Stimulated activated CD4-positive, alpha-beta T cell treated with anti-CD3 and anti-CD28 coated beads, Interleukin-4, amount 100 ng/mL, for 48 hours (primary cell): ENCODE results near the gene FBN1.

Experiments
- DNase-seq, 2 donors: peaks; one replicate each; pipeline ENCODE4 v3.0.0-alpha.2; 2020; ENCODE audit warnings: low read depth in 2 of 2

Gene FBN1

DNA sequence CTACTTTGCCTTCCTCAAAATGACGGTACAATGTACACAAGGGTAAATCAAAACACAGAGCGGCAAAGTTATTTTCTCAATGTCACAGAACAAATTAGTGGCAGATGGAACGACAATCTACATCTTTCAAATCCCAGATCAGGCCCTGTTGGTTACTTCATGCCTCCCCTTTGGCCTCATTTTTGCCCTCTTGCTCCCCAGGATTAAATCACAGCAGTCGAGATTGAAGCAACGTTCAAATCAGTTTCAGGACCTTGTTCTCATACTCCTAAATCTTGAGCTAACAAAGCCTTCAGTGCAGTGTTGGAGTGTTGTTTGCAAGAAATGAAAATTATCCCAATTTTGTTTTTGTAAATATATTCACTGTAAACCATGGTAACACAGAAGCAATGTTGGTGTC is 91.4 kb downstream of the FBN1 start:
- no peak for DNase-seq

DNA sequence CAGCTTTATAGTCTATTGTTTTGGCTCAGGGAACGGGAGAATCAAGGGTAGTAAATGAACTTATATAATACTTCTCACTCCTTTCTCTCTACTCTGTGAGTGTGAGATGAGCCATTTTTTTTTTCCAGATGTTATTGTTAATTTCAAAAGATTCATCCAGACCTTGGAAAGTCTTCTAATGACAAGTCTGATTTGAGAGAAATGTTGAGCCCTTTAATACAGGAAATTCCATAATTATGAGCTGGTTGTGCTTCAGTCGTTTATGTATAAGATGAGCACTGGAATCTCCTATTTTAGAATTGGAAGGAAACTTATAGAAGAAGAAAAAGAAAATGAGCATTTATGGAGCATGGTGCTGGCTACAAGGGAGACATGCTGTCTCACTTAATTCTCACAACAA is 92.0 kb downstream of the FBN1 start:
- DNase-seq = no peak

DNA sequence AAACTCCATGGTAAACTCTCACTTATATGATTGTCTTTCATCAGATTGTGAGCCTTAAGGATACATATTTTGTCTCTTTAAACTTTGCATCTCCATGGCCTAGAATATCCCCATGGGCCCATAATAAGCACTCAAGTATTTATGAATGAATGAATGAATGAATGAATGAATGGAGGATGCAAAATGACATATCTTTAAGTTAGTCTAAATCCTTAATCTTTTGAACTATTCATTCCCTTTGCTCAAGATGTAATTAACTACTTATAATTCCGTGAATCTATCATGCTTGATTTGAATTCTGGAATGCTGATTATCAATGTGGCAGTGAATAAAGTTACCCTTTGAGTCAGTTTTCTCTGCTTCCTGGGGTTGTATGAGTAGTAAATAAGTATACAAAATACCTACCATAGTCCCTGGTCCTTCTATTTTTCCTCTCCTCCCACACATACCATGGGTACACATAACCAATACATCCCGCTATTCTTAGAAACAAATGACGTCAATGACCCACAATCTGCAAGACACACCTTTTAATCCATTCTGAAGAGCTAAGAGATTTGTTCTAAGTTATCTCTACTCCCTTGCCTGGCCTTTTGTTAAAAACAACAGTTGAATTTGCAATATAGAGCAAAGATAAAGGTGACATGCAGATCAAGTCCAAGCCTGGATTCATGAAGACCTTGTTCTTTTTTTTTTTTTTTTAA is 94.5 kb downstream of the FBN1 start:
- no peak for DNase-seq

DNA sequence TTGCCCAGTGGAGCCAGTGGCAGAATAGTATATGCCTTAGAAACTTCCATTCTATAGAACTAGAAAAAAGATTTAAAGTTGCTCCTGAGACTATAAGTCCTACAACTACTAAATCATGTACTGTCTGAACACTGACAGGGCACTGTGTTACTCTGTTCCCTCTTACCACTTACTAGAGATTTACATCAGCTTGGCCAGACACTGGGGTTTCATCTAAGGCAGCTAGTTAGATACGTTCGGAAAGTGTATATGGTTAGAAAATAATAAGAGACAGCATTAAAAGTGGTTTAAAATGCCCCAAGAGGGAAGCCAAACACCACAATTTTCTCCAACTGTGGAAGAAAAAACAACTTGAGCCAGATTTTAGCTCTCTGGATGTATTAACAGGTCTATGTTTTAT is 97.1 kb downstream of the FBN1 start:
- DNase-seq = no peak

DNA sequence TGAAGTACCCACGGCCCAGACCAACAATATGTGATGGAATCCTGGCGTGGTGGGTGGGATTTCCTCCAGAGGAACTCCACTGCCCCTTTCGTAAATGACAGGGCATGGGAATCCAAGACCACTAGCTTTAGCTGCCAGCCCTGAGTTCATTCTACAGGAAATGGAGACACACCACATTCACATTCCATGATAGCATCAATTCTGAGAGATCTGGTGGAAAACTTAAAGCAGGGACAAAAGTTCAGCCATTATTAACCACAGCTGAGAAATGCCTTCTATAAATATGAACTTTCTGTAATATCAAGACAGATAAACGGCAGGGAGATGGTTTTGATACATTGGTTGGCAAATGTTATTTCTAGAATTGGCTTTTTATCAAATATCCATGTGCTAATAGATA is 98.2 kb downstream of the FBN1 start:
- DNase-seq = no peak

DNA sequence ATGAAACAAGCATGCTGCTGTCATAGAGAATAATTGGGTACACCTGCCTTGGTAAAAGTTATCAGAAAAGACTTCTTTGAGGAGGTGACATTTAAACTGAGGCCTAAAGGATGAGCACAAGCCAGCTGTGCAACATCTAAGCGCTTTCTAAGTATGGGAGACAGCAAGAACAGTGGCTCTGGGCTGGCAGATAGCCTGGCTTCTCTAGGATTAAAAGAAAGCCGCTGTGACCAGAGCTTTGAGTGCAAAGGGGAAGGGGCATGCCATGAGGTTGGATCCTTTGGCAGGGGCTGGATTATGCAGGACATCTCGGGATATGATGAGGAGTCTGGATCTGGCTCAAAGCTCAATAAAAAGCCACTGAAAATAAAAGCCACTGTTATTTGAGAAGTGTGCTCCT is 99.2 kb downstream of the FBN1 start:
- DNase-seq = no peak

DNA sequence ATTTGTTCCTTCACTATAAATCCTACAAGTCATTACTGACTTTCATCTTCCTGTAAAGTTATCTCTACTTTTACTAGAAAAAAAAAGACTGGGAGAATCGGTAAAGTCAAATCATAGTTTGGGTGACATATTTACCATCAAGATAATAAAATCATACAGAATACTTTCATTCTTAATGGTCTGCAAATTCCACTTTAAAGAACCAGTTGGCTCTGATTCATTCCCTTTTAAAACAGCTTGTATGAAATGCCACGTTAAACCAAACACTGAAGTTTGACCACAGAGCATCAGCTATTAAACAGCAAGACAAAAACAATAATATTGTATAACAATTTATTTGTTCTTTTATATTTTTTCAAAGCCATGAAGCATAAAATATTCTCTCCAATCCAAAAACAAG is 100.7 kb downstream of the FBN1 start:
- DNase-seq = no peak

DNA sequence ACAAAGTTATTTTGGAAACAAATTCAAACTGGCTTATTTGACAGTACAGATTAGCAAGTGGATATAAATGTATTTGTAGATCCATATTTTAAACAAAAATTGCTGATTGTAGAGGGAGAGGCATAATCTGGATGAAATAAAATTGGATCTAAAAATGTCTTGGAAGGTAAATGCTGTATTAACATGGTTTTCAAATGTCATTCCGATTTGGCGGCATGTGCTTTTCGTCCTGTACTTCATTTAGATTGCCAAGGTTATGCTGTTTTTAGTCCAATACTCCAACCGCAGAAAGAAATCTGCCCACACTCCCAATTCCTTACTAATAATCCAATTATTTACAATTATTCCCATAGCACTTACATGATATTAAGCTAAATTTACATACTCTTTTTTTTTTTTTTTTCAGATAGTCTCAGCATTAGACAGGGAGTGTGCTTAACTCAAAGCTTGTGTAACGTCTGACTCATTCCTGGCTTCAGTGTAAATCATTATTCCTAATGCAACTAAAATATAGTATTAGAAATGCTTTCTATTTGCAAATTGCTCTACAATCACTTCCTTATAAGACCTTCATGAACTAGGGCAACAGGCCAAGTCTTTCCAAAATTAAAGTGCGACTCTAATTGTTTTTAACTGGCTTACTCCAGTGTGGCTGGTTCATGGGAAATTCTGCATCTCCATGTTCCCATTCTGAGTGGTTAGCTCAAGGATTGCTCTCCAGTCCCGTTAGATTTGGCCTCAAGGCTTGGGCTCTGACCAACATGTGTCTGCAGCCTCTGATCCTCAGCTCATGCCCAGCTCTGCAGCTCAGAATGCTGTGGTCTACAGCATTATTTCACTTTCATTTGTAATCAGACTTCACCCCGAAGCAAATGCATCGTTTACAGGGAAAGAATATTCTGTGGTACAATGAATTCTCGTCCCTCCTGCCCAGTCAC is 103.9 kb downstream of the FBN1 start:
- no peak for DNase-seq

DNA sequence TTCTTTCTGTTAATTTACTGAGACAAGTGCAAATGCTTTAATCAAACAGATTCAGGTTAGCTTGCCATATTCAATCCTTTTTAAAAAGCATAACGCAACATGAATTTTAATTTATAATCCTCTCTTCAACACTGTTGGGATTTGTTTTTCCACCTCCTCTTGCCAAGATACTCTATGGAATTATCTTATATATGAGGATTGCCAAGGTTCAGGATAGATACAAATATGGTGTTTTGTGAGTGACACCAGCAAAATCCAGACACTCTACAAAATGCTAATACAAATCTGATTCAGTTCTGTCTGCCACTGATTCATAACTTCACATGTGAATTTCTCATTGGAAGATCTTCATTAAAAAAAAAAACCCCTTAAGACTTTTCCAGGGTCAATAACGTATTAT is 104.8 kb downstream of the FBN1 start:
- no peak for DNase-seq

DNA sequence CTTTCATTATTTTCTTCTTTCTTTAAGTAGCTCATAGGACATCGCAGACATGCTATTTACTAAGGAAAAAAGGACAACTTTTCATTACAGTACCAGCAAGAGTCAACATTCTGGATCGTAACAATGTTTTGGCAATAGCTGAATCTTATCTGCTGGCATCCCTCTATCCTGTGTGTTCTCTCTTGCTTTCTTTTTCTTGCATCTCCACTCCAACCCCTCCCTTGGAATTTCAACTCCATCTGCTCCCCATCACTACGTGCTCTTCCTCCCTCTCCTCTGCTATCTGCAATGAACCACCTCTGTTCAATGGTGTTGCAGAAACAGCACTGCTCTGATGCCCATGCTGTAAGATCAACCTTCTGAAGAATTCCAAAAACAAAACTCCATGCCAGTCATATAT is 106.6 kb downstream of the FBN1 start:
- no peak for DNase-seq

DNA sequence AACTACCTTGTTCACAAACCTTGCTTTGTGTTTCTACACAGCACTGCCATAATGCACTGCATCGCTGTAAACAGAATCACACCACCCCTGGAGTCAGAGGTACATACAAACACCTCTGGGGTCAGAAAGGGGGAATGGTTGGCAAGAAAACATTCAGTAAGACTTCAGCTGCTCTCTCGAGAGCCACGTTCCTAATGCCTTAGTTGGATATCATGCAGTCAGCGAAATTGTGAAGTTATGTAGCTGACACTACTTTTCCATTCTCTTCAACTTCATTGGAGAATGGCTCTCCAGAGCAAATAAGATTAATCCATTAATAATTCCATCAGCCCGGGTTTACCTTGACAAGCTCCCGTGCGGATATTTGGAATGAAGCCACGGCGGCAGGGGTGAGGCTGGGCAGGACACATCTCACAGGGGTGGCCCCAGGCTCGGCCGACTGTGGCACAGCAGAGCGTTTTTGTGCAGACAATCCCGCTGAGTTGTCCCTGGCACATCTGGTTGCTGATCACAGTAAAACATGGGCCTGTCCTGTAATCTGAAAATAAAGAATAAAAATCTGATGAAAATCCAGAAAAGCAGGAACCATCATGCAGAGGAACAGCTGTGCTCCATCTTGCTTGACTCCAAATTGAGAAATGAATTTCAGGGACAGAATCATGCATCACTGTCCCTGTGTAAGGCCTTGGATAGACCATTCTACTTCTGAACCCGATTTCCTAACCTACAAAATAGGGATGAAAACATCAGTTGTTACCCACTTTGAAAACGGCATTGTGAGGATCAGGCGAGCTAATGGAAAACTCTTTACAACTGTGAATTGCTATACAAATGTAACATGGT is 108.0 kb downstream of the FBN1 start:
- no peak for DNase-seq

DNA sequence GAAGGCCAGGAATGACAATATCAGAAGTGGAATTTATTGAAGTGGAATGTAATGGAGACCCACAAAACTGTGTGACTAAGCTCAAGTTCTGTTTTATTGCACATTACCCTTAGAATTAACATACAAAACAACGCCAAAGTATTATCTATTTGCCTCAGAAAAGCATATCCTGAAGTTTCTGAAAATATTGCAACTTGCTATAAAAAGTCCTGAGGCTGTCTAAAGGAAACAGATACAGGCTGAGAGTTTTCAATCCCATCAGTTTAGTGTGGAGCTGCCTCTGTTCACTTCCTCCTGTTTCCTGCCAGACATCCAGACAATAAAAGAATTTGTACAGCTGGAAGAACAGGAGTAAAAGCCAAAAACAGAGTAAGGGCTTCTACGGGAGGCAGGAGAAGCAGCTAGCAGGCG is 108.8 kb downstream of the FBN1 start:
- no peak for DNase-seq

DNA sequence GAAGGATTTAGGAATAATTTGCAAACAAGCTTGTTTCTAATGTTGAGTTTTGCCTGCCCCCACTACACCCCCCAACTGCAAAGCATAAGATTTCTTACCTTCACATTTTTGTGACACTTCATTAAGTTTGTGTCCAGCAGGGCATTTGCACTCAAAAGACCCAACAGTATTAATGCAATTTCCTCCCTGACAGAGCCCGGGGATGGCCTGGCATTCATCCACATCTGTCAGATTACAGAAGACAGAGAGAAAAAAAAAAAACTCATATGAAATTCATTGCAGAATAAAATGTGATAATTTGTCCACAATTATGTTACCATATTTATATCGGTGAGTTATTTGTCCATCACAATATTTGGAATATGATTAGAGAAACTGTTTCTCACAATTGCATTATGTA is 111.5 kb downstream of the FBN1 start:
- no peak for DNase-seq

DNA sequence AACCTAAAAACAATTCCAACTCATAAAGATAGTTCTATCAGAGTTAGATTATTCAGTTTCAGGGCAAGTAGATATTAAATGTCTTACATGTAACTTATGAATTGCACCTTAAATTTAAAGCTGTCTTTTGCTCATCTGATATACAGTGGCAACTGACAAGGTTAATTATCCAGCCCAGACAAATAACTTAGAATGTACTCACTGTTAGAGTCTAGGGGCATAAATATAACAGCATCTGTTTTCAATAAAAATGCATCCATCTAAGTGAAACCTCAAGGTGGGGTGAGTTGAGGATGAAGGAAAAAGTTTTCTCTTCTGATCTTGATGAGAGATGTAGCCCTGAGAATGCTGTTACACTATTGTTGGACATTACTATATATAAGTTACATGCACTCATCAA is 112.6 kb downstream of the FBN1 start:
- no peak for DNase-seq

DNA sequence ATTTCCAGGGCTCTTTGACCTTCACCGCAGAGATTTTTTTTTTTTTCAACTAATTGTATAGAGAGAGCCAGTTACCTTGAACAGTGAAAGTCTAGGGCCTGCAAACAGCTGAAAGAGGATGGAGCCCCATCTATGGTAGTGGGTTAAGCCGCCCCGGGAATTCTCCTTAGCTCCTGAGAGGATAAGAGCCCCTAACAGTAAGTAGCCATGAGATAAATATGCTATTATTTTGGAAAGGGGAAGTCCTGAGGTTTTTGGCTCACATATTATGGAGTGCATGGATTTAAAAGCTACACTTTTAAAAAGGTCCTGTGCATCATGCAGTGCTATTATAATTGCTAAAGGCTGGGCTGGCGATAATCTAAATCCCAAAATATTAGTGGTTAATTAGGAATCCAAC is 115.0 kb downstream of the FBN1 start:
- DNase-seq = no peak

DNA sequence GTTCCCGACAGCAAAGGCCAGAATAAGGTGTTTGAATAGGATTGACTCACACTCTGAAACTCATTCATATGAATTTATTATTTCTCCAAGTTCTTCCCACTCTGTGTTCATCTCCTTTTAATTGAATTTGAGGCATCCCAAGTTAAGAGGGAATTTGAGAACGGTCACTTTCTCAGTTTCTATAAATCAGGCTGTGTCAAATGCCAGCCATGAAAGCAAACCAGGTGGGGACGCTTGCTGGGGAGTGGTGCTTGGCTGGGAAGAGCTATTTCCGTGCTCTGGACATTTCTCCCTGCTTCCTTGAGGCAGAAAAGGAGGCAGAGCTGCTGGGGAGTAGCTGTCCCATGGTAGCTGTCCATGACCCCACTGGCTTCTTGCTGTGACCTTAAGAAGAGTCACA is 116.6 kb downstream of the FBN1 start:
- no peak for DNase-seq

DNA sequence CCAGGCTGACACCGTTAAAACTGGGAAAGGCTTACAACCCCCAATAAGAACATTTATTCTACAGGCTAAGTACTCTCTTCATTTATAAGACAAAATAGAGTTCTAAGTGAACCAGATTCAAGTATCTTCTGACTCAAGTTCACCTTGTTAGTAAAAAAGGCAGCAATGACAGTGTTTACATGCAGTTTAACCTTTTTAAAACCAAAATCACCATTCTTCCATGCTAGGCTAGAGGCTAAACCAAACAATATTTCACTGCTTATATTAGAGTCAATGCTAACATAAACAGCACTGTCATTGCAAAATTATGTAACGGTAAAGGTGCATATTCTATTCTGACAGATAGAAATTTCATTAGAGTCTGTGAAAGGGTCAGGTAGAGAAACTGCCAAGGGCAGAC is 118.0 kb downstream of the FBN1 start:
- no peak for DNase-seq

DNA sequence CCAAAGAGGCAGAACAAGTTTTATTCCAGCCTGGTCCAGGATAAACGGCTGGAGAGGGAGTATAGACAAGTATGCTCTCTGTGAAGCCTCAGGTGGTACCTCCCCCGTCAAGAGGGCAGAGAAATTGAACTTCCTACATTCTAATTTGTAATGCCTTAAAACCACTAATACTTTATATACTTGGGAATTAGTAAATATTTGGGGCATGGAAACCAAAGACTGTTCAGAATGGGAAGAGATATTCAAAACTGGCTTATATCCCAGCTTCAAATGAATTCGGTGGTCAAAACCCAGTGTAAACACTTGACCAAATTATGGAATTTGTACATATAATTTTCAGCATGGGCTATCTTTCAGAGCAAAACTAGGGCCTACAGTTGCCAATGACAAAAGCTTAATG is 122.6 kb downstream of the FBN1 start:
- DNase-seq = no peak

DNA sequence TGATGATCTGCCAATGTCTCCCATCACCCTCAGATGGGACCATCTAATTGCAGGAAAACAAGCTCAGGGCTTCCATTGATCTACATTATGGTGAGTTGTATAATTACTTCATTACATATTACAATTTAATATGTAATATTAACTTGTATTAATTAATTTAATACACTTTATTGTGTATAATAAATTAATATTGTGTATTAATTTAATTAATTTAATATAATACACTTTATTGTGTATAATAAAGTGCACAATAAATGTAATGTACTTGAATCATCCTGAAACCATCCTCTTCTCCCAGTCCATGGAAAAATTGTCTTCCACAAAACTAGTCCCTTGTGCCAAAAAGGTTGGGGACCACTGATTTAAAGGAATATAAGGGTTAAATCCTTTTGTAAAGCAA is 123.4 kb downstream of the FBN1 start:
- no peak for DNase-seq

DNA sequence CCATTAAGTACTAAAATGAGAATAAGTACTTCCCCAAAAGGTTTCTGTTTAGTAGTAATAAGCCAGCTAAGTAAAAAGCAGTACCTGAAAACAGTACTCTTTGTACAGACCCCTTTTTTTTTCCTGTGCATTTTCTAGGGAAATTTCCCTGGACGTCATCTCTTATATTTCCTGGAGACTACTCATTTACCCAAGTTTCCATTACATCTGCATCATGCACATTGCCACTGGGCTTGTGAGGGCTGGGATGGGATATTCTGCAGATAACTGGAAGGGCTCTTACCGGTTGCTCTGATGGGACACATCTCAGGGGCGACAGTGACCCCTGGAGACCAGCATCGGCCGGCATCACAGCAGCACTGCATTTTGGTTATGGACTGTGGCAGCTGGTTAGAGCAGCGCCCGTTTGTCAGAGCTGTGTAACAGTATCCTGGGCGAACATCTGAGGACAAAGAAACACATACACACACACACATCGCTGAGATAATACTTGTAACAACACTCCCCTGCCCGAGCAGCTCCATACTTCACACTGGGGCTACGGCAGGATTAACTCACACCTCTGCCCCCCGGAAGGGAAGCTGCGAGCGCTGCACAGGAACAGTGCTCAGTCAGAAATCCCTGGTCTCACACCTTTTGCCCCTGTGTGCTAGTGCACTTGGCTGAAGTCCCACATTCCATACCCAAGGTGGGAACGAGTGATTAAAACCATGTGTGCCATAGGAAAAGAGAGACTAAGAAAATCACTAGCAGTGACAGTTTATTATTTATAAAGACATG is 124.9 kb downstream of the FBN1 start:
- no peak for DNase-seq

DNA sequence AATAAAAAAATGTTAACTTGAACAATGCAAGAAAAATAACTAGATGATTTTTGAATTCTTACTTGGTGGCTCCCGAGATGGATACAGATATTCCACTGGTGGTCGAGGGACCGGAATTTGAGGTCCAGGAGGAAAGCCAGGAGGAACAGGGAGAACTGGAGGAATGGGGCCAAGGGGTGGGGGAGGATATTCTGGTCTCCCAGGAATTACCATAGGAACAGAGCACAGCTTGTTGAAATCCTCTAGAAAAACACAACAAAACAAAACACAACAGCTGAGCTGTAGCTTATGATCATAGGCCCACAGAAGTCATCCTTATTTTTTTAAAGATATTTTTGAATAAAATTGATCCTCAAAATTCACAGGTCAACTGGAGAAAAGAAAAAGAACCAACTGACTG is 129.4 kb downstream of the FBN1 start:
- no peak for DNase-seq

DNA sequence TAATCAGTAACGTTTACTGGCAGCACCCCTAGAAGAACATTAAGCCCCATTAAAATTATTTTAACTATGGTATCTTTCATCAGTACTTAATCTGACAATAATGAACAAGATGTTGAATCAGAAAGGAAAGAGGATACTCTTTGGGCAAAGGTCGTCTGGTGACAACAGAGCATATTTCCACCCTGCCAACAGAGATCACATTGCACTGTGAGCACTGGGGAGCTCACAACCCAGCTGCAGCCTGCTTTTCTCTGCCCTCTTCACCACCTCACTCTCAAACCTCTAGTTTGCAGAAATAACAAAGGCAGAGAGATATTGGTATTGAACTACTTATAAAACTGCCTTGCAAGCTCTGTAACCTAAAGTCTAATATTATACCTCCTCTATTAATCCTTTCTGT is 130.0 kb downstream of the FBN1 start:
- no peak for DNase-seq
